ENCODE results near the gene MAD1L1.

Gene MAD1L1

DNA sequence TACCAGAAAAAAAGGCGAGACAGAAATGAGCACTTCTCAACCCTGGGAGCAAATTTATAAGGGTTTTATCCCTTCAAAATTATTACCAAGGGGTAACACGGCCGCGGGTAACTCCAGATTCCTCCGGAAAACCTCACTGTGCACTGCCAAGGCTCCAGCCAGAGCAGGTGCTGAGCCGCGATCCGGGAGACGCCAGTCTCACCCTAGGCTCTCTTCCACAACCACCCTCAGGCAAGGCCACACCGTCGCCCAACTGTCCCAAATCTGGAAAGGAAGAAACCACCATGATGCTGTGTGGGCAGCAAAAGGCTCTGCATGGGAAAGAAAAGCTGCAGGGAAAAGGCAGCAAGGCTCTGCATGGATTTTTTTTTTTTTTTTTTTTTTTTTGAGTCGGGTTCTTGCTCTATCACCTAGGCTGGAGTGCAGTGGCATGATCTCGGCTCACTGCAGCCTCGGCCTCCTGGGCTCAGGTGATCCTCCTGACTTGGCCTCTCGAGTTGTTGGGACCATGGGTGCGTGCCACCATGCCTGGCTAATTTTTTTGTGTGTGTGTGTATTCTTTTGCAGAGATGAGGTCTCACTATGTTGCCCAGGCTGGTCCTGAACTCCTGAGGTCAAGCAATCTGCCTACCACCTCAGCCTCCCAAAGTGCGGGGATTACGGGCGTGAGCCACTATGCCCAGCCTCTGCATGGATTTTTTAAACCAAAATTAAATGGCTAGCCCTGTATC lies 39.0 kb downstream of the MAD1L1 start:
- H2AFZ ChIP-seq (ENCODE audit: low read depth, low read length), result no peak overlapping the region
- H3K27me3 ChIP-seq (ENCODE audit: insufficient read depth, low read length, poor library complexity), result no peaks in the 10 kb centered on the region
- no peak overlapping the region for H3K9ac ChIP-seq (ENCODE audit: low read depth, low read length)
- no peak overlapping the region for H3K27ac ChIP-seq (ENCODE audit: low read length)
- no peaks in the 10 kb centered on the region for H3K9me3 ChIP-seq (ENCODE audit: insufficient read depth, low read length, severe bottlenecking)
- no peaks in the 10 kb centered on the region; the same call in 1 of the 2 replicates for H3K79me2 ChIP-seq (ENCODE audit: insufficient read depth, low read length)
- H4K20me1 ChIP-seq (ENCODE audit: insufficient read depth, low read length), result peaks cover 8% of the 10 kb centered on the region
- peaks cover 64% of the 10 kb centered on the region for H3K36me3 ChIP-seq (ENCODE audit: insufficient read depth, low read length)
- DNase-seq, result no peak
- no peak overlapping the region for H3K4me2 ChIP-seq (ENCODE audit: insufficient read depth, low read length)
- no peaks in the 10 kb centered on the region for H3K4me1 ChIP-seq (ENCODE audit: insufficient read depth, low read length)
- TF ChIP-seq, protein P1, sequence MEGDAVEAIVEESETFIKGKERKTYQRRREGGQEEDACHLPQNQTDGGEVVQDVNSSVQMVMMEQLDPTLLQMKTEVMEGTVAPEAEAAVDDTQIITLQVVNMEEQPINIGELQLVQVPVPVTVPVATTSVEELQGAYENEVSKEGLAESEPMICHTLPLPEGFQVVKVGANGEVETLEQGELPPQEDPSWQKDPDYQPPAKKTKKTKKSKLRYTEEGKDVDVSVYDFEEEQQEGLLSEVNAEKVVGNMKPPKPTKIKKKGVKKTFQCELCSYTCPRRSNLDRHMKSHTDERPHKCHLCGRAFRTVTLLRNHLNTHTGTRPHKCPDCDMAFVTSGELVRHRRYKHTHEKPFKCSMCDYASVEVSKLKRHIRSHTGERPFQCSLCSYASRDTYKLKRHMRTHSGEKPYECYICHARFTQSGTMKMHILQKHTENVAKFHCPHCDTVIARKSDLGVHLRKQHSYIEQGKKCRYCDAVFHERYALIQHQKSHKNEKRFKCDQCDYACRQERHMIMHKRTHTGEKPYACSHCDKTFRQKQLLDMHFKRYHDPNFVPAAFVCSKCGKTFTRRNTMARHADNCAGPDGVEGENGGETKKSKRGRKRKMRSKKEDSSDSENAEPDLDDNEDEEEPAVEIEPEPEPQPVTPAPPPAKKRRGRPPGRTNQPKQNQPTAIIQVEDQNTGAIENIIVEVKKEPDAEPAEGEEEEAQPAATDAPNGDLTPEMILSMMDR (IDR thresholded peaks at IDR 0.05; ENCODE audit: borderline replicate concordance, extremely low read depth, low read length, poor library complexity, severe bottlenecking), result no peak
- no peak for TF ChIP-seq EZH2 (IDR thresholded peaks at IDR 0.05; ENCODE audit: borderline replicate concordance, low read depth, low read length, severe bottlenecking)
- no peak overlapping the region for H3K4me3 ChIP-seq (ENCODE audit: low read depth in 1 of 2, low read length in 2 of 2)
- ATAC-seq (ENCODE audit: insufficient read depth, low read depth), result no peak

DNA sequence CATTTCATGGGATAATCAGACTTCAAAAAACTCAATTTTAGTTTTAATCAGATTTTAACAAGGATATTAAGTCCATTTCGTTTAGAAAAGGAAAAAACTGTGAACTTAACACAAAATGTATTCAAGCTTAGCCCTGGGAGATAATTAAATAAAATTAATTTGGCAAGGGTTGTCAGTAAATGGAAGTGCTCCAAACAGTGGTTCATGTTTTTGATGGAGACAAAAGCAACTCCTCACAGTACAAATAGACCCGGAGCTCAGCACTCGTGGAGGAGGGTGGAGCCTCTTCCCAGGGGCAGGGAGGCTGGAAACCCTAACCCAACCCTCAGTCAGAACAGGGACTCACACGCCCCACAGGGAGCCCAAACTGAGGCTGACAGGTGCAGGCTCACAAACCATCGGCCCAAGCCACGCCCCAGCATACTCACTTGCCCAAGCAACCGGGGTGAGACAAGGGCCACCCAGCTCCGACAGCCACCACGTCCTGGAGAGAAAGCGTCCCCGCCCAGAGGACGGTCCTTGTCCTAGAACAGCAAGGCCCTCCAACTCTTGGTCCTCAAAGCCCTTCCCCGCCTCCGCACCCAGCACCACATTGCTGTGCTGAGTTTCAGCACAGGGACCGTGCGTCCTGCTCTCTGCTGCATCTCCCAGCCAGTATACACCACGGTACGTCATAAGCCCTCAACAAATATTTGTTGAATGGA lies 39.8 kb downstream of the MAD1L1 start:
- Histone ChIP-seq H3K4me2 (ENCODE audit: insufficient read depth, low read length) (no peak overlapping the region), H3K9me3 (ENCODE audit: insufficient read depth, low read length, severe bottlenecking) (no peaks in the 10 kb centered on the region), H3K4me1 (ENCODE audit: insufficient read depth, low read length) (no peaks in the 10 kb centered on the region), H3K27ac (ENCODE audit: low read length) (no peak overlapping the region), H3K79me2 (ENCODE audit: insufficient read depth, low read length) (peaks cover 3% of the 10 kb centered on the region; the same call in 1 of the 2 replicates), H4K20me1 (ENCODE audit: insufficient read depth, low read length) (peaks cover 4% of the 10 kb centered on the region), H3K27me3 (ENCODE audit: insufficient read depth, low read length, poor library complexity) (no peaks in the 10 kb centered on the region), H3K4me3 (ENCODE audit: low read depth in 1 of 2, low read length in 2 of 2) (no peak overlapping the region), H3K36me3 (ENCODE audit: insufficient read depth, low read length) (peaks cover 63% of the 10 kb centered on the region), H3K9ac (ENCODE audit: low read depth, low read length) (no peak overlapping the region), H2AFZ (ENCODE audit: low read depth, low read length) (no peak overlapping the region)
- ATAC-seq (ENCODE audit: insufficient read depth, low read depth), result no peak
- no peak for DNase-seq
- TF ChIP-seq, protein P1 (IDR thresholded peaks at IDR 0.05; ENCODE audit: borderline replicate concordance, extremely low read depth, low read length, poor library complexity, severe bottlenecking), result no peak
- no peak for TF ChIP-seq EZH2 (IDR thresholded peaks at IDR 0.05; ENCODE audit: borderline replicate concordance, low read depth, low read length, severe bottlenecking)

DNA sequence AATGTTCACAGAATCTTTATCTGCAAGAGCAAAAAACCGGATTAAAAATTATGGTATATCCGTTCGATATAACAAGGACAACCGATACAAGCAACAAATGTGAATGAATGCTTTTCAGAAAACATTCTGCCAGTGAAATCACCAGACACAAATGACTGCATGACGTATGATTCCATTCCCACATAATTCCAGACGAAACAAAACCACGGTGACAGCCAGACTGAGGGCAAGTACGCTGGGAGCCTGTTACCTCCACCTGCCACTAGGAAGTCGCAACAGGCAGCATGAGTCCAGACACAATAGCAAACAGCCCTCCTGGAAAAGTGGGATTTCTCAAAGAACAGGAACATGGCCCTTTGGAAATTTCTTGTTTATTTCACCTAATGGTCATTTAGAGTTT lies 41.7 kb downstream of the MAD1L1 start:
- Histone ChIP-seq H2AFZ (ENCODE audit: low read depth, low read length) (no peak overlapping the region), H3K27me3 (ENCODE audit: insufficient read depth, low read length, poor library complexity) (no peaks in the 10 kb centered on the region), H3K4me2 (ENCODE audit: insufficient read depth, low read length) (no peak overlapping the region), H3K9me3 (ENCODE audit: insufficient read depth, low read length, severe bottlenecking) (no peaks in the 10 kb centered on the region), H3K9ac (ENCODE audit: low read depth, low read length) (no peak overlapping the region), H3K4me3 (ENCODE audit: low read depth in 1 of 2, low read length in 2 of 2) (no peak overlapping the region), H3K27ac (ENCODE audit: low read length) (no peak overlapping the region), H3K79me2 (ENCODE audit: insufficient read depth, low read length) (peaks cover 10% of the 10 kb centered on the region; the same call in 1 of the 2 replicates), H3K36me3 (ENCODE audit: insufficient read depth, low read length) (peaks cover 53% of the 10 kb centered on the region), H3K4me1 (ENCODE audit: insufficient read depth, low read length) (no peaks in the 10 kb centered on the region), H4K20me1 (ENCODE audit: insufficient read depth, low read length) (no peaks in the 10 kb centered on the region; the same call in none of the 2 replicates)
- TF ChIP-seq, protein P1 (IDR thresholded peaks at IDR 0.05; ENCODE audit: borderline replicate concordance, extremely low read depth, low read length, poor library complexity, severe bottlenecking), result no peak
- TF ChIP-seq EZH2 (IDR thresholded peaks at IDR 0.05; ENCODE audit: borderline replicate concordance, low read depth, low read length, severe bottlenecking), result no peak
- no peak for ATAC-seq (ENCODE audit: insufficient read depth, low read depth)
- DNase-seq, result no peak

Measured in DND-41 (cell line).